Activated gamma-delta T cell treated with anti-CD3 and anti-CD28 coated beads, Interleukin-2, amount 50 U/mL, for 16 hours (primary cell): Measurements from ENCODE around the gene FSD1.
"Not testable (repeated sequence)": the region's sequence is repeated elsewhere in the genome, so short reads cannot be mapped to it uniquely, and the experiment has no call there.

ENCODE experiments used
- DNase-seq: peaks from one replicate; pipeline ENCODE4 v3.0.0-alpha.2; 2020; ENCODE audit warnings: low read depth

FSD1 gene

DNA sequence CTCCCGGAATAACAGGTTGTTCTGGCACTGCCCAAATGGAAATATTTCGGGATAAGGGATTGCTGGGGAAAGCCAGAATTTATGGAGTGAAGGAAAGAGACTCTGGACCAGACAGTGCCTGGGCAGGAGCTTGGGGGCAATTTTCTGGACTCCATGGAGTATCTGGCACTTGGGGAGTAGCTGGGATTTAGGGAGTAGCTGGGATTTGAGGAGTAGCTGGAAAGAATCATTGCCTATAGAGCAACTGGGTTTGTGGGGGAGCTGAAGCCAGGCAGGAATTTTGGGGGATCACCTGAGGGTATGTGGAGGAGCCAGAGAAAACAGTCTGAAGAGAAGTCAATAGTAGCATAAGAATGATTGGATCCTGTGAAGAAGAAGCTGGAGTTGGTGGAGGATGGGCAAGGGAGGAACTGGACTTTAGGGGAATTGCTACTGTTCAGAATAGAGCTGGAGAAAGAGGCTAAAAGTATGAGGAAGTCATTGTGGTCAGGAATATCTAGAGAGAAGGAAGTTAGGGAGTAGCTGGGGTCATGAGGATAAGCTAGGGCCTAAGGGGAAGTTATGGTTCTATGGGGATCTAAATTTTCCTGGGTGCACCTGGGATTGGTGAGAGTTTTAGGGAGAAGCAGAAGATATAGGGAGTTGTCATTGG lies 14.8 kb downstream of the FSD1 start:
- no peak for DNase-seq

DNA sequence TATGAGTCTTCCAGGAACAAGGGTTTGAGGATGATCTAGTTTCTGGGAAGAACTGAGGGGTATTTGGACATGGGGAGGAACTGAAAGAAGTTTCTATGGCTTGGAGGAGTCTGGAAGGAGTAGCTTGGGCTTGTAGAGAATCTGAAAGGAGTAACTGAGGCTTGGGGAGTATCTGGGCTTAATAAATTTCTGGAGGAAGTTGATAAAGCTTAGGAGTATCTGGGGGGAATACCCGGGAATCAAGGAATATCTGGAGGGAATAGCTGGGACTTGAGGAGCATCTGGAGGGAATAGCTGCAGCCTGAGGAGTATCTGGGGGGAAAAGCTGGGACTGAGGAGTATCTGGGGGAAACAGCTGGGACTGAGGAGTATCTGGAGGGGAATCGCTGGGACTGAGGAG lies 16.0 kb downstream of the FSD1 start:
- no peak for DNase-seq

DNA sequence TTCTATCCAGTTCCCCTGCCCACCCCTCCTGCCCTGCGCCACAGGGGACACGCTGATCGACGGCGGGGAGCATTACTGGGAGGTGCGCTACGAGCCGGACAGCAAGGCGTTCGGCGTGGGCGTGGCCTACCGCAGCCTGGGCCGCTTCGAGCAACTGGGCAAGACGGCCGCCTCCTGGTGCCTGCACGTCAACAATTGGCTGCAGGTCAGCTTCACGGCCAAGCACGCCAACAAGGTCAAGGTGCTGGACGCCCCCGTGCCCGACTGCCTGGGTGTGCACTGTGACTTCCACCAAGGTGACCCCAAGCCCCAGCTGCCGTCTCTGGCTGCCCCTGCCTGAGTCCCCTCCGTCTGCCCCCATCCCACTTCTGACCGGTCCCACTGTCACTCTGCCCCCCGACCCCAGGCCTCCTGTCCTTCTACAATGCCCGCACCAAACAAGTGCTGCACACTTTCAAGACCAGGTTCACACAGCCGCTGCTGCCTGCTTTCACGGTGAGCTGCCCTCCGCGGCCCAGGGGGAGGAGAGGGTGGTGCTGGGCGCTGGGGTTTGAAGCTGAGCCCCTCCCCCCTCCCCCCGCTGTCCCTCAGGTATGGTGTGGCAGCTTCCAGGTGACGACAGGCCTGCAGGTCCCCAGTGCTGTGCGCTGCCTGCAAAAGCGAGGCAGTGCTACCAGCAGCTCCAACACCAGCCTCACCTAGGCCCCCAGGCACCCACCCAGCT lies 18.7 kb downstream of the FSD1 start:
- DNase-seq = no peak

DNA sequence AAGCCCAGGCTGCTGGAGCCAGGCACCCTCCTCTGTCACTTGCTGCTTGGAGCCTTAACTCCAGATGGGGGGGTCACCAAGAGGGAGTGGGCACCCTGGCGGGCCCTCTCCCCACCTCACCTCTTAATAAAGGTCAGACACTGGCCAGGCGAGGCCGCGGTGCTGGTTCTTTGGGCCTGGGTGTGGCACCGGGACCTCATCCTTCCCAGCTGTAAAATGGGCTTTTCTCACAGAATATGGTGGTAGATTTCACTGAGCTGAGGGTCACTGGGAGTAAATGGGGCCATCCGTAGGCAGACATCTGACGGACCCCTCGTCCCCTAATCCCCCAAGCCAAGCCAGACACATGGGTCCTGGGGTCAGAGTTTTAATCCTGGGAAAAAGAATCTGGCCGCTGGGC lies 19.3 kb downstream of the FSD1 start:
- DNase-seq = no peak

DNA sequence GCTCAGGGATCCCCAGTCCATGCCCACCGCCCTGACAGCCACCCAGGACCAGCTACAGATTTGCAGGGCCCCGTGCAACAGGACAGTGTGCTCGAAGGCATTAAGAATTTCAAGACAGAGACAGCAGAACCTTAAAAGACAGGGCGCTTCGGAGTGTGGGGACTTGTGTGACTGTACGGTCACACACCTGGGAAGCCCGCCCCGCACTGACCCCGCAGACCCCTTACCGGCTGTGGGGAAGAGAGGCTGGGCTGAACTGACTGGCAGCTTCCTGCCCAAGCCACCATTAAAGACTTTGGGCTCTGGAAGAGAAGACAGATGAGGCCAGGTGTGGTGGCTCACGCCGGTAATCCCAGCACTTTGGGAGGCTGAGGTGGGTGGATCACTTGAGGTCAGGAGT lies 19.8 kb downstream of the FSD1 start:
- no peak for DNase-seq

DNA sequence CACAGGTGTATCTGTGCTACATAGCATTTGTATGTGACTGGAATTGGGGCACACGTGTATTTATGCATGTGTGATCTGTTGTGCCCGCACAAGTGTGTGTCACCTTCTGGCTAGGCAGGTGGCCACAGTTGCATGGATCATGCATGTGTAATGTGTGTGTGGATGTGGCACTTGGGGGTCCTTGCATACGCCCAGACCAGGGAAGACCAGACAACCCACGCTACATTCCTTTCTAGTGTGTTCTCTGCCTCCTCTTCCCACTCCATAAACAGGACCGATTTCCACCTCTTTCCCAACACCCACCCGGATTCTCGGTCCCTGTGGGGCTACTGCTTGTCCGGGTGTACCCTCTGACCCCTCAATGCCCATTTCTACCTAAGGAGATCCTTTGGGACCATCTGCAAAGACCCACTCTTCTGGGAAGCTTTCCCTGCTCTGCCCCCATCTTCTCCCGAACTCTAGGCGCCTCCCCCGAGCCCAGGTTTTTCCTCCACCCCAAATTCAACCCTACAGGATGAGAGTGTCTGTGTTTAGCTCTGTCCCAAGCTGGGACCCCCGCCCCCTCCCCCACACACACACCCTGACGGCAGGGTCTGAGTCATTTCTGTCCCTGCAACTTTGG lies 21.9 kb downstream of the FSD1 start:
- no peak for DNase-seq

DNA sequence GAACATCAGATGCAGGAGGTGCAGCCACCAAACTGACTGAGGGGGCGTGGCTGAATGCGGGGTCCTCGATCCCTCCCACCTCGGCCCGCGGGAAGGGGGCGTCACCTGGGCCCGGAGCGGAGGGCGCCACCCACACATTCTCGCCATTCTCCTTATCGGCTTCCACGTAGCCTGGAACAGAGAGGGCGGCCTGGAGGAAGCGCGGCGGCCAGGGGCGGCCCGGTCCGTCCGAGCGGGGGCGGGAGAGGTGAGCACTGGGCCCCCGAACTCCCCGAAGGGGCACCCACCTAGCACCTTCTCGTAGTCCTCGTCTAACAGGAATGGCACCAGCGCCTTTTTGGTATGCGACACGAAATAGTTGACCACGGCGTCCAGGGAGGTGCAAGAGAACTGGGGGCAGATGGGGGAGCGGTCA lies 22.4 kb downstream of the FSD1 start:
- no peak for DNase-seq

DNA sequence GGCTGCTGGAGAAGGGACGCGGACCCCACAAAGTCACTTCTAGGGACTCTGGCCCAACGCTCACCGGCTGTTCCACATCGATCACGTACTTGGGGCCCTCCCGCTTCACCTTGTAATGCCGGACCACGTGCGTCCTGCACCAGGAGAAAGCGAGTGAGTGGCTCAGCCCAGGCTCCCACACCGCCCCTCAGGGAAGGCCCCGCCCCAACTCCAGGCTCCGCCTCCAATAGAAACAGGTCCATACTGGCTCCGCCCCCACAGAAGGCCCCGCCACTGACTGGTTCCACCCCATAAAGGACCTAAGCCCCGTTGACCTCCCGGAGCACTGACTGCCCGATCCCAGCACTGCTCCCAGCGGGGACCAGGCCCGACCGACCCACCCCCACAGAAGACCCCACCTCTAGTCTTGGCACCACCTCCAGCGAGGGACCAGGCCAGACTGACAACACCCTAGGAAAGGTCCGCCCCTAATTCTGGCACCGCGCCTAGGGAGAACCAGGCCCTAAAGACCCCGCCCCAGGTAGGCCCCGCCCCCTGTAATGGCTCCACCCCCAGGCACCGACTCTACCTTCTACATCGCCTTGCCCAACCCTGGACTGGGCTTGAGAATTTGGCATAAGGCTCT lies 23.0 kb downstream of the FSD1 start:
- peak; percentile 36 for DNase-seq

DNA sequence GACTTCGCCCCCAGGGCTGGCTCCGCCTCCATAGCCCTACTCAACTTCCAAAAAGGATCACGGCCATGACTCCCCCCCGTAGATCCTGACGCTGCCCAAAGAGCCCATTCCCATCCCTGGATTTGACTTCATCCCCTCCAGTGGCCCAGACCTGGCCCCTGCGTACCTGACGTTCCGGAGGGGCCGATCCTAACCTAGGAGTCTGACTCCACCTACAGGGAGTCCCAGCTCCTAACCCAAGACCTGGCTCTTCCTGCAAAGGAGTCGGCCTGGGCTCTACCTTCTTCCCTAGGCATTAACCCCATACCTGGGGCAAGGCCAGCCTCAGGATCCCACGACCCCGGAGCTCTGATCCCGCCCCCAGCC lies 23.5 kb downstream of the FSD1 start:
- no peak for DNase-seq

DNA sequence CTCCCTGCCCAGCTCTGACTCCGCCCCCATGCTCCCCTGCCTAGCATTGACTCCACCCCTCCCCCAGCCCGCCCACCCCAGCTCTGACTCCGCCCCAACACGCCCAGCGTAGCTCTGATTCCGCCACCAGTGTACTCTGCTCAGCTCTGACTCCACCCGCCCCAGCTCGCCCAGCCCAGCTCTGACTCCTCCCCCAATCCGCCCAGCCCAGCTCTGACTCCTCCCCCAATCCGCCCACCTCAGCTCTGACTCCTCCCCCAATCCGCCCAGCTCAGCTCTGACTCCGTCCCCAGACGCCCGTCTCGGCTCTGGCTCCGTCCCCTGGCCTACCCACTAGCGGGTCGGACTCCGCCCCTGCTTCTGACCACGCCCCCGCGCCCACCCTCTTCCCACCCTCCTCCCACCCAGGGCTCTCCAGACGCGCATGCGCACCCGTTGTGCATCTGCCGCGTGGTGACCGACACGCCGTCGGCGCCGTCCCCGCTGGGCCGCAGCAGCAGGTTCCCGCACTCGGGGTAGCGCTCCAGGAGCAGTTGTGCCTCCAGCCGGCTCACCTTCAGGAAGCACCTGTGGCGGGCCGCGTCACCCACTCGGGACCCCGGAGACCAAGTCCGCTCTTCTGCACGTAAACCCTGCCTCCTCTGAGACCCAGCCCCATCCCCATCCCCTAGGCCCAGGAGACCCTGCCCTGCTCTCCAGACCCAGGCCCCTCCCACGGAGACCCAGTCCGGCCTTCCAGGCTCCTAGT lies 24.0 kb downstream of the FSD1 start:
- peak; percentile 91 for DNase-seq

DNA sequence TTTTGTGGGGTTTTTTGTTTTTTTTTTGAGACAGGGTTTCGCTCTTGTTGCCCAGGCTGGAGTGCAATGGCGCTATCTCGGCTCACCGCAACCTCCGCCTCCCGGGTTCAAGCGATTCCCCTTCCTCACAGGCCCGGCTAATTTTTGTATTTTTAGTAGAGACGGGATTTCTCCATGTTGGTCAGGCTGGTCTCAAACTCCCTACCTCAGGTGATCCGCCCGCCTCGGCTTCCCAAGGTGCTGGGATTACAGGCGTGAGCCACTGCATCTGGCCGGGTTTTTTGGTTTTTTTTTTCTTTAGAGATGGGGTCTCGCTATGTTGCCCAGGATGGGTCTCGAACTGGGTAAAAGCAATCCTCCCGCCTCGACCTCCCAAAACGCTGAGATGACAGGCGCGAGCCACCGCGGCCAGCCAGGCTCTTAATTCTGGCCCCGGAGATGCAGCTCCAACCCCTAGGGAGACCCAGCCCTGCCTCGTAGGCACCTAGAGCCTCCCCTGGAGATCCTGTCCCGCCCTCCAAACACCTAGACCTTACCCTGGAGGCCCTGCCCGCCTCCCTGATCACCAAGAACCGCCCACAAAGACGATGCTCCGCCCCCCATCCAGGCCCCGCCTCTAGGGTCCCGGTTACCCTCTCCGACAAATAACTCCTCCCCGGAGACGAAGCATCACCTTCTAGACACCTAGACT lies 24.7 kb downstream of the FSD1 start:
- not testable (repeated sequence) for DNase-seq

DNA sequence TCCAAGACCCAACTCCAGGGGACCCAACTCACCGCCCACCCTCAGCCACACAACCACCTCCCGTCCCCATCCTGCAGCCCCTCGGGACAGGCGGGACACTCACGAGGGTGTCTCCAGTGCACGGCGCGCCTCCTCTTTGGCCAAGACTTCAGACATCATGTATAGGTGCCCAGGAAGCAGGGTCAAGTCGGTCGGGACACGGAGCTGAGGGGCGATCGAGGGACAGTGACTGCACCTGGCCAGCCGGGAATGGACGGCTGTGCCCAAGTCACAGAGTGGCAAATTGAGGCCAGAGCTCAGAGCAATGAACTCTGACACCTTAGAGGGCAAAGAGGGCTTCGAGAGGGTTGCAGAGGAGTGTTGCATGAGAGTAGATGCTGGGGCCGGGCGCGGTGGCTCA lies 25.5 kb downstream of the FSD1 start:
- DNase-seq = no peak

DNA sequence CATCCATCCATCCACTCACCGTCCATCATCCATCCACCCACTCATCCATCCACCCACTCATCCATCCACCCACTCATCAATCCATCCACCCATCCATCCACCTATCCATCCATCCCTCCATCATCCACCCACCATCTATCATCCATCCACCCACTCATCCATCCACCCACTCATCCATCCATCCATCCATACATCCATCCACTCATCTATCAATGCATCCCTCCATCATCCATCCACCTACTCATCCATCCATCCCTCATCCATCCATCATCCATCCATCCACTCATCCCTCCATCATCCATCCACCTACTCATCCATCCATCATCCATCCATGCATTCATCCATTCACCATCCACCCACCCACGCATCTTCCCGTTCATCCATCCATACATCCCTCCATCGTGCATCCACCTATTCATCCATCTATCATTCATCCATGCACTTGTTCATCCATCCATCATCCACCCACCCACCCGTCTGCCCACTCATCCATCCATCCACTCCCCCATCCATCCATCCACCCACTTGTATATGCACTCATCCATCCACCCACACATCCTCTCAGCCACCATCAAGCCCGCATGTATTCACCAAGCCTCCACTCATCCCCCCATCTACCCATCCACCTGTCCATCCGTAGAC lies 30.7 kb downstream of the FSD1 start:
- no peak for DNase-seq

DNA sequence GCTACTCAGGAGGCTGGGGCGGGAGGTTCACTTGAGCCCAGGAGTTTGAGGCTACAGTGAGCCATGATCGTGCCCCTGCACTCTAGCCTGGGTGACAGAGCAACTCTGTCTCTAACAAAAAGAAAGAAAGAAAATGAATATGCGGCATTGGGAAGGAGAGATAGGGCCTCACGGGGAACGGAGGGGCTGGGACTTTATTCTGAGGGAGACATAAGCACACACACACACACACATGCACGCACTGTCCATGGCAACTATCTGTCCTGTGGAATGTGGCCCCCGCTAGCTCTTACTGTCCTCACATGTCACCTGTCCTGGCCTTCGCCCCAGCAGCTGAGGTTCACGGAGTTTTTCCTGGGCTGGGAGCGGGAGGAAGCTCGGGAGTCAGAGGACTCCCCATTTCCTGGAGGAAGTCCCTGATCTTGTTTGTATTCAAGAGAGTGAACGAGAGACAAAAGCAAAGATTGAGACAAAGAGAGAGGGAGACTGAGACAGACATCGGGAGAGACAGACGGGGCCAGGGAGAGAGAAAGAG lies 33.6 kb downstream of the FSD1 start:
- DNase-seq = no peak

DNA sequence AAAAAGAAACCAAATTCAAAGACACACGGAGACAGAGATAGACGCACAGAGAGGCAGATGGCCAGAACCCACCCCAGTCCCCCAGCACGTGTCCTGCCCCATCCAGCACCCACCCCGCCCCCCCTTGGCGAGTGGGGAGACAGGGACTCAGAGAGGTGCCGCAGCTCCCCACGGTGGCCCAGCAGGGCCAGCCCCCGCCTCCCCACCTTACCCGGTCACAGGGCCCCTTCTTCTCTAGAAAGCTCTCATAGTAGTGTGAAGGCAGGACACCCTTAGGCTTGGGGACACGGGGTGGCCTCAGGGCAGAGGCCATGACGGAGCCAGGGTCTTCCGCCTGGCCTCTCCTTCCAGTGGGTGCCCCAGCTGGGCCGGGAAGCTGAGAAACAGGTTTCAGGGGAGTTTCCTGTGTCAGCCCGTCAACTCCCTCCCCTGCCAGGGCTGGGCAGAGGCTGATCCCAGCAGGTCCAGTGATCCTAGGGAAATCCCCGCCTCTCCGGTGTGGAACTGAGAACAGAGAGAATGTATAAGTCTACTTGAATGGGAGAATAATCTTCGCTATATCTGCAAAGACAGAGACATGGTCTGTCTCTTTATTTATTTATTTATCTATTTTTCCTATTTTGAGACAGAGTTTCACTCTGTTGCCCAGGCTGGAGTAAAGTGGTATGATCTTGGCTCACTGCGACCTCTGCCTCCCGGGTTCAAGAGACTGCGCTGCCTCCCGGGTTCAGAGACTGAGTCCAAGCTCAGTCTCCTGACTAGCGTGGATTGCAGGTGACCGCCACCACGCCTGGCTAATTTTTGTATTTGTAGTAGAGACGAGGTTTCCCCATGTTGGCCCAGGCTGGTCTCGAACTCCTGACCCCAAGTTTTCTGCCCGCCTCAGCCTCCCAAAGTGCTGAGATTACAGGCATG lies 34.3 kb downstream of the FSD1 start, which contains the start of gene STAP2:
Gene STAP2, minus strand, starts transcription at position 387 of the 915 bp plus-strand sequence. Its CDS starts 74 bp downstream, at position 313.
- no peak for DNase-seq

DNA sequence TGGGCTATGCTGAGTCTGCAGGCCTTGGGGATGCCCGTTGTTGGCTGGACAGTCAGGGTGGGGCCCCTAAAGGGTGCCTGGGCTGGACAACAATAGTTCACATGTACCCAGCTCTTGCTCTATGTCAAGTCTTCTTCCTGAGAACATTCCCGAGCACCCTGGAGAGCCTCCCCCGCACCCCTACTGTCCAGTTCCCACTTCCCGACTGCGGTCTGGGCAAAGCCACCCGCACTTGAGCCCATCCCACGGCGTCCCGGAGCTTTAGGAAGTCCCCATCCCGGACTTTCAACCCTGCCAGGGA lies 37.9 kb downstream of the FSD1 start:
- DNase-seq = no peak

DNA sequence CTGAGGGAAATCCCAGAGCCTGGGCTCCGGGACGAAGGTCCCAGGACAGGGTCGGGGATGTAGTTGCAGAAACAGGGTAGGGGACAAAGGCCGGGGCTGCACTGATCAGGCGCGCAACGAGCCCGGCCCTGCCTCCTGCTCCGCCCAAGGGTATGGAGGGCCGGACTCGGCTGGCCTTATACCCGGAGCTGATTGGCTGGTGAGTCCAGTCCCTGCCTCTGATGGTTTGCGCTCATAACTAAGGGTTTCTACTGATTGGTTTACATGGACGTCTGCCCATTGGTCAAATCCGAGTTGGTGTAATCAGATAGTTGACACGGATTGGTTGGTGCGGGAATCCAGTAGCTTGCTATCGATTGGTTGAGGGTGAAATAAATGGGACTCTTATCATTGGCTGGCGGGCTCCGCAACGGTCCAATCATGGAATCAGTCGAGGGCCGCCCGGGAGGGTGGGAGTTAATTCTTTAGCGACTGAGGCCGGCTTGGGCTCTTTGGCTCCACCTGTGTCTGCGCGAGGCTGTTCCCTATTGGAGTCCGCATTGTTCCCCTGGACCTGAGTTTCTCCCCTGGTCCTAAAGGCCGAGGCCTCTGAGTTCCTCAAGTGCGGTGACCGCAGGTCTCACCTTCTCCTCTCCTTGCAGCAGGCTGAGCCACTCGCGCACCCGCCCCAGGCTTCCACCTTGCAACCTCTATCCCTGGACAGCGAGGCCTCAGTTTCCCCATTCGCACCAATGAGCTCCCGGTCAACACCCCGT lies 38.4 kb downstream of the FSD1 start:
- DNase-seq = peak; percentile 79

DNA sequence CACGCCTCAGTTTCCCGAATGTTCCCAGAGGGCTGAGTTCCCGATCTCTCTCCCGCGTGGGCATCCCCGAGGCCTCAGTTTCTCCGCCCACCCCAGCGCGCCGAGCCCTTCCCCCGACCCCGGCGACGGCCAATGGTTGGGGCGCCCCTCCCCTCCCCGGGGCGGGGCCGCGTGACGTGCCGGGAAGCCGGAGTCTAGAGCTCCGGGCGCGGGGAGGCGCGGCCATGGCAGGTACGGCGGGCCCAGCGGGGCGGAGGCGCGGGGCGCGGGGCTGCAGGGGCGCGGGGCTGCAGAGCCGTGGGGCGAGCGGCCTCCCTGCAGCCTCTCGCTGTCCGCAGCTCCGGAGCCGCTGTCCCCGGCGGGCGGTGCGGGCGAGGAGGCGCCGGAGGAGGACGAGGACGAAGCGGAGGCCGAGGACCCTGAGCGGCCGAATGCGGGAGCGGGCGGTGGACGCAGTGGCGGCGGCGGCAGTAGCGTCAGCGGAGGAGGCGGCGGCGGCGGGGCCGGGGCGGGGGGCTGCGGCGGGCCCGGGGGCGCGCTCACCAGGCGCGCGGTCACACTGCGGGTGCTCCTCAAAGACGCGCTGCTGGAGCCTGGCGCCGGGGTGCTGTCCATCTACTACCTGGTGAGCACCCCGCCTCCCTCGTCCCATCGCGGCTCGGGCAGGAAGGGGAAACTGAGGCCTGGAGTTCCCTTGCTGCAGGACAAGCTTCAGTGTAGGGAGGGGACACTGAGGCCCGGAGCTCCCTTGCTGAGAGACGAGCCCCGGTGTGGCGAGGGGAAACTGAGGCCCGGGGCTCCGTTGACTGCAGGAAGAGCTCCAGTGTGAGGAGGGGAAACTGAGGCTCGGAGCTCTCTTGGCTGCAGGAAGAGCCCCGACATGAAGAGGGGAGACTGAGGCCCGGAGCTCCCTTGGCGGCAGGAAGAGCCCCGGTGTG lies 39.2 kb downstream of the FSD1 start, which contains the start of gene MPND:
Gene MPND, plus strand, starts transcription at position 193 of the 938 bp plus-strand sequence. Its CDS starts 32 bp downstream, at position 225.
- peak; percentile 88 for DNase-seq
